Calu3 (cell line): ENCODE measurements around the gene HOXA3. TPM values are rescaled to one million over a fixed set of nuclear protein-coding genes. Genes with fewer than 3 reads are reported as not detected.

Experiments
- BruUV-seq: library from RNA; stranded (reverse); fragments of 400-500 nt; replicated peaks from 2 replicates; lab custom pipeline; 2021; lab: Mats Ljungman, UMichigan
- CTCF ChIA-PET: fragments of 300-600 bp; sonication (Branson Sonifier 250); formaldehyde crosslinking; loops from one replicate; lab custom pipeline; 2022; ENCODE audit warnings: antibody characterized with exemption; lab: Charles Lee
- DNase-seq: peaks from one replicate; pipeline ENCODE4 v3.0.0; 2022
- H3K27ac Mint-ChIP-seq: one replicate; pipeline ENCODE4 v1.8.0; 2022; ENCODE audit warnings: mixed read lengths; ENCODE audit not compliant: unreplicated experiment
- H3K27me3 Mint-ChIP-seq: one replicate; pipeline ENCODE4 v1.8.0; 2022; ENCODE audit warnings: mixed read lengths; ENCODE audit not compliant: unreplicated experiment
- H3K36me3 Mint-ChIP-seq: one replicate; pipeline ENCODE4 v1.8.0; 2022; ENCODE audit warnings: mild to moderate bottlenecking, moderate library complexity, mixed read lengths; ENCODE audit not compliant: insufficient read depth, unreplicated experiment
- H3K4me1 Mint-ChIP-seq: one replicate; pipeline ENCODE4 v1.8.0; 2022; ENCODE audit warnings: mild to moderate bottlenecking, low read depth, mixed read lengths; ENCODE audit not compliant: unreplicated experiment
- H3K4me3 Mint-ChIP-seq: one replicate; pipeline ENCODE4 v1.8.0; 2022; ENCODE audit warnings: mild to moderate bottlenecking, low read depth, moderate library complexity, mixed read lengths; ENCODE audit not compliant: unreplicated experiment
- H3K9me3 Mint-ChIP-seq: one replicate; pipeline ENCODE4 v1.8.0; 2022; ENCODE audit warnings: low read depth, mixed read lengths; ENCODE audit not compliant: unreplicated experiment
- intact Hi-C: fragments of 100-400 bp; cut with micrococcal nuclease; formaldehyde crosslinking; loops from one replicate; pipeline ENCODE4 v1.10.0; 2022; ENCODE audit not compliant: unreplicated experiment
- total RNA-seq: library from RNA; stranded (reverse); gene quantifications from 2 replicates; pipeline ENCODE4 v1.2.3, GENCODE V29; 2022
- TF ChIP-seq, protein P1 (sequence below): fragments of 200-600 bp; IDR thresholded peaks from one replicate; pipeline ENCODE4 v1.8.0; 2022; ENCODE audit warnings: antibody characterized with exemption; ENCODE audit not compliant: unreplicated experiment

Gene HOXA3
- total RNA-seq, 1 experiment from 2014 or later = 20.9 TPM

DNA sequence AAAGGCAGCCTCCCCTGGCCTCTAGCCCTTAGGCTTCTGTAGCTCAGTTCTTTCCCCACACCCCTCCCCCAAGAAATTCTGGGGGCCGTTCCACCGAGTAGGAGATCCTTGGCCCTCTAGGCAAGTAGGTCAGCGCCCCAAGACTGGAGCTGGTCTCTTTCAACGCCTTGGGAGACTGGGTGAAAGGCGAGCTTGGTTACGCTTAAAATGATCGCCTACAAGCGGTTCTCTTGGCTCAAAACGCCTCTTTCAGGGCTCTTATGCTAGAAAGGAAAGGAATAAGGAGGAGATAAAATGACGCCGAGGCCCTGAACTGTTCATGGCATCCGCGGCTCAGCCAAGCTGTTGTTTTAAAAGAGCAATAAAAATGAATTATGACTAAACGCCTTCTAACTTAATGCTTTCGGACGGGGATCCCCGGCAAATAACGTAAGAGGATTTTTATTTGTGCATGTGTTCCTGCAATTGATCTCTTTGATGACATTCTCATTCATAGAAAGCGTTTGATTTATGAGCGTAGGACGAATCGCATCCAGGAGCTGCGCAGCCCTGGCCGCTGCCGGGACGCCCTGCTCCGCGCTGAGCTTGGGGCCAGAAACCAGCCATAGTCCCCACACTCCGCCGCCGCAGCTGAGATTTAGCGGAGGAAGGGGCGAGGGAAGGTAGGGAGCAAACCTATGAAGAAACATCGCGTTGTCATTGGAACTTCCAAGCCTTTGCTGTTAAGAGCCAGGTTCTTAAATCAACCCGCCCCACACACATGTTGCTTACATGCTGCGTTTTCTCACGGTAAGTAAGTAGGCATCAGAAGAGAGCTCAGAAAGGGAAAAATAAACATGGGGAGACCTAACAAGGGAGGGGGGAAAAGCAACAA lies 53.6 kb downstream of the HOXA3 start:
- CTCF ChIA-PET = interaction anchor here (0.7 to 3.2 kb wide), 11 partner anchors 12 to 245 kb away, joined by 3 to 19 read pairs (median 5); partner anchors contain the start of gene HOXA3
- intact Hi-C loops = loop anchor here (2.0 kb wide), 1 partner anchor 16 kb away; no protein-coding TSS in a partner anchor
- DNase-seq = peak; percentile 58
- H3K4me3 Mint-ChIP-seq = peak overlapping the region; percentile 70
- BruUV-seq = no TSS peak
- peak overlapping the region; percentile 66 for H3K27ac Mint-ChIP-seq
- H3K36me3 Mint-ChIP-seq = peaks cover 17% of the 10 kb centered on the region
- H3K9me3 Mint-ChIP-seq = no peaks in the 10 kb centered on the region
- peaks cover 17% of the 10 kb centered on the region for H3K27me3 Mint-ChIP-seq
- peaks cover 51% of the 10 kb centered on the region for H3K4me1 Mint-ChIP-seq
- TF ChIP-seq, protein P1, sequence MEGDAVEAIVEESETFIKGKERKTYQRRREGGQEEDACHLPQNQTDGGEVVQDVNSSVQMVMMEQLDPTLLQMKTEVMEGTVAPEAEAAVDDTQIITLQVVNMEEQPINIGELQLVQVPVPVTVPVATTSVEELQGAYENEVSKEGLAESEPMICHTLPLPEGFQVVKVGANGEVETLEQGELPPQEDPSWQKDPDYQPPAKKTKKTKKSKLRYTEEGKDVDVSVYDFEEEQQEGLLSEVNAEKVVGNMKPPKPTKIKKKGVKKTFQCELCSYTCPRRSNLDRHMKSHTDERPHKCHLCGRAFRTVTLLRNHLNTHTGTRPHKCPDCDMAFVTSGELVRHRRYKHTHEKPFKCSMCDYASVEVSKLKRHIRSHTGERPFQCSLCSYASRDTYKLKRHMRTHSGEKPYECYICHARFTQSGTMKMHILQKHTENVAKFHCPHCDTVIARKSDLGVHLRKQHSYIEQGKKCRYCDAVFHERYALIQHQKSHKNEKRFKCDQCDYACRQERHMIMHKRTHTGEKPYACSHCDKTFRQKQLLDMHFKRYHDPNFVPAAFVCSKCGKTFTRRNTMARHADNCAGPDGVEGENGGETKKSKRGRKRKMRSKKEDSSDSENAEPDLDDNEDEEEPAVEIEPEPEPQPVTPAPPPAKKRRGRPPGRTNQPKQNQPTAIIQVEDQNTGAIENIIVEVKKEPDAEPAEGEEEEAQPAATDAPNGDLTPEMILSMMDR = no peak

DNA sequence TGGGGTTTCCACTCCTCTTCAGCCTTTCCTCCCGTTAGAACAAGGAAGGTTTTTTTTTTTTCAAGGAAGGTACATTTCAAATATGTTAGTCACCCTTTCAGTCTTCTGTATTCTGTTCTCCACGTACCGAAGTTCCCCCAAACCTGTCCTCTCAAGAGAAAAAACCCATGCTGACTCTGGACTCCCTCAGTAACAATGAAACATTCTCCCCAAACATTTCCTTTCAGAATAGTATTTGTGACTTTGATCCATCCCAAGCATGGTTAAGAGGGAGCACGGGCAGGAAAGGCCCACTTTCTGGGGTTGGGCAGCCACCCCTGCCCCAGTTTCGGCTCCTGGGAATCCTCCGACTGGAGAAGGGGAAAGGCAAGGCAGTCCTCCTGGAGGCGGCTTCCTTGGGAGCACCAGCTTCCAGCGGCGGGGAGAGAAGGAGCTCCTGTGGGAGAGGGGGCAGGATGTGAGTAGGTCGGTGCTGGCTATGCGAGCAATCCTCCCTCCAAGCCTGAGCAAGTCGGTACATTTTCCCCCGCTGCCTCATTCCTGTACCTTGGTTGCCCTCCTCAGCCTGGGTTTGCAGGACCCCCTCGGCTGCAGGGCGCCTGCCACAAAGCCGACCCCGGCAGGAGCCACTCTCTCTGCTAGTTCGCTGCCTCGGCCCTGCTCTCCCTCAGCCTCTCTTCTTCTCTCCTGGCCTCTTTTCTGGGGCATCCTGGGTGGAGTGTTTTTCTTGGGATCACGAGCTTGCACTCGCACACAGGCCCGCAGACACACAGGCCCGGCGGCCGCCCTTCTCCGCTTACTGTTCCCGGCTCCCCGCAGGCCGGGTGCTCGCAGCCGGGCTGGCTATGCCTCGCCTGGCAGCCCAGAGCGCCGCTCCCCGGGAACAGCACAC lies 54.5 kb downstream of the HOXA3 start:
- Mint-ChIP-seq H3K4me1 (peaks cover 43% of the 10 kb centered on the region), H3K9me3 (no peaks in the 10 kb centered on the region), H3K36me3 (peaks cover 17% of the 10 kb centered on the region), H3K27me3 (peaks cover 8% of the 10 kb centered on the region), H3K27ac (peak overlapping the region; percentile 66), H3K4me3 (peak overlapping the region; percentile 70)
- TF ChIP-seq, protein P1 = no peak
- intact Hi-C loops = loop anchor here (2.0 kb wide), 1 partner anchor 17 kb away; no protein-coding TSS in a partner anchor
- DNase-seq = peak; percentile 64
- no TSS peak for BruUV-seq
- CTCF ChIA-PET = interaction anchor here (0.5 to 3.2 kb wide), 13 partner anchors 9 to 823 kb away, joined by 3 to 19 read pairs (median 4); no protein-coding TSS in a partner anchor

DNA sequence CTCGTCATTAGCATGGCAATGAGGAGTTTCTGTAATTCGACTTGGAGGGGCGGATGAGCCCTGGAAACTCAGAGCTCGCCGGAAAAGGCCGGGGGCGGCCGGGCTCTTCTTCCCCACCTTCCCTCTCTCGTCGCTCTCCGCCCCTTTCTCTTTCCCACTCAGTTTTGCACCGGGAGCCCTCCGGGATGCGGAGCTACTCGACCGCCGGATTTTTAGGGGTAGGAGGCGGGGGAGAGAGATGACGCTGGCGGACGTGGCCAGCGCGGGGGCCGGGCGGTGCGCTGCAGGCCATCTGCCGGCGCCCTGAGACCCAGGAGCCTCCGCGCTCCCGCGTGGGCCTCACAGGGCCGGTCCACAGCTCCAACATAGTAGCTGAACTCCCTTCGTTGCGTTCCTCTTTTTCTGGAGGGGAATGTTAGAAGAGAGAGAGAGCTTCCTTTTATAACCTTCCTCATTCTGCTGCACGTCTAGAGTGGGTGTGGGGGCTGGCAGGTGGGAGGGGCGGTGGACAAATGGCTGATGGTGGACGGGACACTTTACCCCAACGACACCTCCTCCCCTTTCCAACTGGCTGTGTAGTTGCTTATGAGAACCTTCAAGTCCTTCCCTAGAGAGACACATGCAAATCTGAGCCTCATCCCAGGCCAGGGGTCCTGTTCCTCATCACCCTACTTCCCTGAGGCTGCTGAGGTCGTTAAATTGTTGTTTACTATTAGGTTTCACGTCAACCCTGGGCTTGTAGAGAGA lies 55.4 kb downstream of the HOXA3 start:
- no peak for DNase-seq
- Mint-ChIP-seq H3K4me1 (peaks cover 39% of the 10 kb centered on the region), H3K9me3 (no peaks in the 10 kb centered on the region), H3K36me3 (peaks cover 17% of the 10 kb centered on the region), H3K27ac (no peak overlapping the region), H3K27me3 (no peaks in the 10 kb centered on the region), H3K4me3 (peak overlapping the region; percentile 70)
- BruUV-seq = no TSS peak
- TF ChIP-seq, protein P1 = no peak
- CTCF ChIA-PET = interaction anchor here (0.6 to 3.2 kb wide), 6 partner anchors 8 to 238 kb away, joined by 3 to 8 read pairs (median 4); no protein-coding TSS in a partner anchor
- intact Hi-C loops = no loop called here
